ENCODE data around the gene RNF213. TPM values are rescaled to one million over a fixed set of nuclear protein-coding genes. Genes with fewer than 3 reads are reported as not detected.

RNF213 gene
- total RNA-seq, 1 experiment from 2014 or later = 44.5 TPM

- BruUV-seq (replicated peaks) = no TSS peak
- Histone ChIP-seq H2AFZ (ENCODE audit: low read depth, low read length, poor library complexity, severe bottlenecking) (no peak overlapping the region), H3K4me1 (ENCODE audit: control insufficient read depth in 1 of 2, insufficient read depth in 2 of 2, low read length in 2 of 2) (no peaks in the 10 kb centered on the region), H3K27me3 (ENCODE audit: insufficient read depth, low read length) (no peaks in the 10 kb centered on the region), H3K36me3 (ENCODE audit: control insufficient read depth in 1 of 2, insufficient read depth in 2 of 2, low read length in 2 of 2) (peaks cover 13% of the 10 kb centered on the region in 2 experiments; a peak in 2 of 4 replicates), H3K9ac (ENCODE audit: low read length) (no peak overlapping the region), H4K20me1 (ENCODE audit: insufficient read depth) (no peaks in the 10 kb centered on the region), H3K4me3 (replicated peaks in 1 of 2; ENCODE audit: low read depth in 1 of 2, low read length in 2 of 2) (no peak overlapping the region), H3K9me3 (ENCODE audit: control insufficient read depth in 1 of 2, insufficient read depth in 1 of 2, low read depth in 1 of 2, low read length in 2 of 2) (no peaks in the 10 kb centered on the region), H3K27ac (ENCODE audit: low read depth, low read length) (no peak overlapping the region), H3K9me2 (ENCODE audit: insufficient read depth) (no peaks in the 10 kb centered on the region), H3K4me2 (ENCODE audit: low read length) (no peak overlapping the region), H3K79me2 (ENCODE audit: insufficient read depth, low read length) (no peaks in the 10 kb centered on the region)
- POLR2A ChIA-PET = no interaction called here
- ATAC-seq (no peak), DNase-seq (ENCODE audit: low read depth, low spot score) (no peak)
- no peak for TF ChIP-seq ATF3 (IDR thresholded peaks at IDR 0.05)
- no peak for TF ChIP-seq ZBTB33 (IDR thresholded peaks at IDR 0.05; ENCODE audit: extremely low read depth, insufficient replicate concordance, low read length)
- no peak for TF ChIP-seq CTCF (IDR thresholded peaks at IDR 0.05 in 2 of 3, conservative IDR thresholded peaks at IDR 0.05 in 1 of 3; ENCODE audit: borderline replicate concordance in 1 of 3, insufficient read depth in 1 of 3, low read depth in 2 of 3, low read length in 2 of 3)
- no peak for TF ChIP-seq REST (IDR thresholded peaks at IDR 0.05; ENCODE audit: low read depth)
- no peak for TF ChIP-seq SP1 (IDR thresholded peaks at IDR 0.05; ENCODE audit: low read depth)
- no peak for TF ChIP-seq EZH2 (IDR thresholded peaks at IDR 0.05)
- TF ChIP-seq EGR1 (IDR thresholded peaks at IDR 0.05; ENCODE audit: low read depth) = no peak
- no peak for TF ChIP-seq ELF1 (IDR thresholded peaks at IDR 0.05; ENCODE audit: borderline replicate concordance, low read depth)
- no peak for TF ChIP-seq MAX (IDR thresholded peaks at IDR 0.05)
- TF ChIP-seq POLR2AphosphoS5 (IDR thresholded peaks at IDR 0.05; ENCODE audit: low read depth, low read length) = no peak
- no peak for TF ChIP-seq FOSL1 (IDR thresholded peaks at IDR 0.05; ENCODE audit: low read depth)
- no peak for TF ChIP-seq YY1 (IDR thresholded peaks at IDR 0.05; ENCODE audit: extremely low read depth, insufficient replicate concordance, low read depth, low read length)
- no peak for TF ChIP-seq SIN3A (IDR thresholded peaks at IDR 0.05; ENCODE audit: low read depth)
- no peak for TF ChIP-seq ZNF274 (IDR thresholded peaks at IDR 0.05; ENCODE audit: low read depth, low read length)
- TF ChIP-seq EZH2phosphoT487 (IDR thresholded peaks at IDR 0.05; ENCODE audit: borderline replicate concordance) = no peak
- no peak for TF ChIP-seq ZFX (IDR thresholded peaks at IDR 0.05)
- TF ChIP-seq TCF7L2 (IDR thresholded peaks at IDR 0.05; ENCODE audit: borderline replicate concordance, extremely low read depth, insufficient read depth, insufficient read length) = no peak
- TF ChIP-seq JUND (IDR thresholded peaks at IDR 0.05) = no peak
- no peak for TF ChIP-seq CBX3 (IDR thresholded peaks at IDR 0.05; ENCODE audit: low read depth)
- TF ChIP-seq CEBPB (IDR thresholded peaks at IDR 0.05; ENCODE audit: low read depth) = no peak
- intact Hi-C loops (cut with micrococcal nuclease) = no loop called here
- CTCF ChIA-PET = no interaction called here
- RAD21 ChIA-PET (ENCODE audit: low non-redundant PET in 1 of 2, low total read pairs in 2 of 2, uncharacterized antibody in 2 of 2, unreplicated experiment in 2 of 2) = no interaction called here
Measured at GRCh38 chr17:80337195-80337895, 76.7 kb downstream of the RNF213 start.
